Fibroblast of skin of right quadriceps (primary cell): ENCODE data around the gene DCLRE1A.
A peak's percentile ranks its signal among the peaks of the same experiment; 100 is the strongest.
"Not testable (repeated sequence)": the region's sequence is repeated elsewhere in the genome, so short reads cannot be mapped to it uniquely, and the experiment has no call there.

Source experiments
- DNase-seq: peaks from one replicate; pipeline ENCODE4 v3.0.0-alpha.2; 2013

DCLRE1A gene

GRCh38 chr10:113856563-113856962, 2.7 kb upstream of the DCLRE1A start:
- DNase-seq, result no peak

GRCh38 chr10:113854761-113855588, 1.1 kb upstream of the DCLRE1A start:
- DNase-seq, result peak; percentile 37

GRCh38 chr10:113853578-113854012, 287 bp downstream of the DCLRE1A start:
- no peak for DNase-seq

- no peak for DNase-seq
Observed at GRCh38 chr10:113849946-113850345, 3.9 kb downstream of the DCLRE1A start.

- no peak for DNase-seq
Observed at GRCh38 chr10:113849140-113849803, 4.6 kb downstream of the DCLRE1A start.

- DNase-seq, result no peak
Observed at GRCh38 chr10:113846036-113846435, 7.8 kb downstream of the DCLRE1A start.

- no peak for DNase-seq
Observed at GRCh38 chr10:113843972-113844485, 9.9 kb downstream of the DCLRE1A start.

- no peak for DNase-seq
Observed at GRCh38 chr10:113842171-113842570, 11.7 kb downstream of the DCLRE1A start.

- DNase-seq, result not testable (repeated sequence)
Observed at GRCh38 chr10:113828567-113828966, 25.3 kb downstream of the DCLRE1A start.

- DNase-seq, result no peak
Observed at GRCh38 chr10:113825791-113826190, 28.1 kb downstream of the DCLRE1A start.

- no peak for DNase-seq
Observed at GRCh38 chr10:113823389-113823788, 30.5 kb downstream of the DCLRE1A start.

GRCh38 chr10:113822174-113822573, 31.7 kb downstream of the DCLRE1A start:
- no peak for DNase-seq

GRCh38 chr10:113821306-113821705, 32.6 kb downstream of the DCLRE1A start:
- DNase-seq, result not testable (repeated sequence)

- DNase-seq, result no peak
Observed at GRCh38 chr10:113820507-113820906, 33.4 kb downstream of the DCLRE1A start.

GRCh38 chr10:113819989-113820388, 33.9 kb downstream of the DCLRE1A start:
- no peak for DNase-seq

- not testable (repeated sequence) for DNase-seq
Observed at GRCh38 chr10:113814700-113815099, 39.2 kb downstream of the DCLRE1A start.

GRCh38 chr10:113808168-113808567, 45.7 kb downstream of the DCLRE1A start:
- no peak for DNase-seq

GRCh38 chr10:113806503-113806902, 47.4 kb downstream of the DCLRE1A start:
- DNase-seq, result no peak

- no peak for DNase-seq
Observed at GRCh38 chr10:113802997-113803396, 50.9 kb downstream of the DCLRE1A start.

- DNase-seq, result no peak
Observed at GRCh38 chr10:113801569-113801968, 52.3 kb downstream of the DCLRE1A start.

GRCh38 chr10:113791691-113792090, 62.2 kb downstream of the DCLRE1A start:
- no peak for DNase-seq

- peak; percentile 98 for DNase-seq
Observed at GRCh38 chr10:113788604-113789083, 65.2 kb downstream of the DCLRE1A start.
